Trophoblast cell (in vitro differentiated cells and primary cell): ENCODE results near the gene RNLS.

Experiments
- DNase-seq, 2 donors: peaks; one replicate each; pipeline ENCODE4 v3.0.0-alpha.2; 2016
- H2AFZ ChIP-seq: 2 replicates; pipeline ENCODE4 v1.6.1; 2013; ENCODE audit warnings: low read length, moderate library complexity, mild to moderate bottlenecking; ENCODE audit not compliant: insufficient read depth, poor library complexity
- H2AK5ac ChIP-seq: 2 replicates; pipeline ENCODE4 v1.6.1; 2013; ENCODE audit warnings: mild to moderate bottlenecking, low read length
- H2BK120ac ChIP-seq: 2 replicates; pipeline ENCODE4 v1.6.1; 2013; ENCODE audit warnings: low read length, mild to moderate bottlenecking, moderate library complexity; ENCODE audit not compliant: insufficient read depth, poor library complexity
- H2BK12ac ChIP-seq: 2 replicates; pipeline ENCODE4 v1.6.1; 2013; ENCODE audit warnings: mild to moderate bottlenecking, low read length, moderate library complexity
- H2BK5ac ChIP-seq: 2 replicates; pipeline ENCODE4 v1.6.1; 2013; ENCODE audit warnings: low read length, low read depth, moderate library complexity, mild to moderate bottlenecking; ENCODE audit not compliant: poor library complexity
- H3K14ac ChIP-seq: 2 replicates; pipeline ENCODE4 v1.6.1; 2013; ENCODE audit warnings: mild to moderate bottlenecking, low read length
- H3K18ac ChIP-seq: 2 replicates; pipeline ENCODE4 v1.6.1; 2013; ENCODE audit warnings: mild to moderate bottlenecking, low read length
- H3K23ac ChIP-seq: 2 replicates; pipeline ENCODE4 v1.6.1; 2013; ENCODE audit warnings: low read length
- H3K27ac ChIP-seq: 2 replicates; pipeline ENCODE4 v1.5.1; 2013; ENCODE audit warnings: low read depth, mild to moderate bottlenecking, inconsistent platforms, low read length, moderate library complexity
- H3K27me3 ChIP-seq: 2 replicates; pipeline ENCODE4 v1.6.1; 2013; ENCODE audit warnings: inconsistent platforms, mild to moderate bottlenecking, low read length, moderate library complexity; ENCODE audit not compliant: insufficient read depth
- H3K36me3 ChIP-seq, 2 experiments: 1 replicate in 1 of 2; 2 replicates in 1 of 2; pipeline ENCODE4 v1.6.1; 2013; ENCODE audit warnings: low read length in 2 of 2, mild to moderate bottlenecking in 2 of 2, moderate library complexity in 1 of 2; ENCODE audit not compliant: insufficient read depth in 2 of 2, control insufficient read depth in 1 of 2
- H3K4ac ChIP-seq: 2 replicates; pipeline ENCODE4 v1.6.1; 2013; ENCODE audit warnings: low read depth, mild to moderate bottlenecking, low read length, moderate library complexity
- H3K4me1 ChIP-seq, 2 experiments: 1 replicate in 1 of 2; 2 replicates in 1 of 2; pipeline ENCODE4 v1.6.1; 2013; ENCODE audit warnings: low read length in 2 of 2, mild to moderate bottlenecking in 2 of 2, moderate library complexity in 1 of 2; ENCODE audit not compliant: insufficient read depth in 2 of 2, control insufficient read depth in 1 of 2
- H3K4me2 ChIP-seq: 2 replicates; pipeline ENCODE4 v1.6.1; 2013; ENCODE audit warnings: inconsistent platforms, mild to moderate bottlenecking, low read length, moderate library complexity
- H3K4me3 ChIP-seq: 2 replicates; pipeline ENCODE4 v1.5.1; 2013; ENCODE audit warnings: mild to moderate bottlenecking, low read depth, low read length, inconsistent platforms
- H3K79me1 ChIP-seq: one replicate; pipeline ENCODE4 v1.6.1; 2013; ENCODE audit warnings: low read length
- H3K79me2 ChIP-seq: 2 replicates; pipeline ENCODE4 v1.6.1; 2013; ENCODE audit warnings: low read length, mild to moderate bottlenecking; ENCODE audit not compliant: control insufficient read depth, insufficient read depth, poor library complexity
- H3K9ac ChIP-seq: 2 replicates; pipeline ENCODE4 v1.6.1; 2013; ENCODE audit warnings: mild to moderate bottlenecking, low read length
- H3K9me3 ChIP-seq: 2 replicates; pipeline ENCODE4 v1.6.1; 2013; ENCODE audit warnings: low read depth, mild to moderate bottlenecking, control low read depth, inconsistent platforms, low read length; ENCODE audit not compliant: insufficient read depth
- H4K12ac ChIP-seq: 2 replicates; pipeline ENCODE4 v1.6.1; 2013; ENCODE audit warnings: low read depth, mild to moderate bottlenecking, low read length, moderate library complexity
- H4K8ac ChIP-seq: 2 replicates; pipeline ENCODE4 v1.6.1; 2013; ENCODE audit warnings: low read depth, mild to moderate bottlenecking, low read length, moderate library complexity
- H4K91ac ChIP-seq: one replicate; pipeline ENCODE4 v1.6.1; 2013; ENCODE audit warnings: low read depth, mild to moderate bottlenecking, low read length, moderate library complexity
- WGBS: extraction: QIAGEN DNeasy Blood & Tissue Kit; methylation state at CpG from one replicate; pipeline ENCODE4 v1.1.7; 2013; ENCODE audit warnings: missing lambda C conversion rate; ENCODE audit not compliant: insufficient read length, insufficient coverage; ENCODE audit errors: extremely low coverage; 5-methylcytosine and 5-hydroxymethylcytosine counted together

Gene RNLS

GRCh38 chr10:88388324-88388723 is 194.8 kb downstream of the RNLS start:
- no peak overlapping the region for H3K4ac ChIP-seq
- no peak overlapping the region for H3K18ac ChIP-seq
- no peak overlapping the region for H4K12ac ChIP-seq
- no peak overlapping the region for H2BK12ac ChIP-seq
- no peak overlapping the region for H3K14ac ChIP-seq
- peaks cover 2% of the 10 kb centered on the region for H3K79me1 ChIP-seq
- H3K9ac ChIP-seq = no peak overlapping the region
- H3K27ac ChIP-seq = no peak overlapping the region
- no peak overlapping the region for H2BK120ac ChIP-seq
- H3K36me3 ChIP-seq = no peaks in the 10 kb centered on the region
- H3K79me2 ChIP-seq = no peaks in the 10 kb centered on the region
- no peak overlapping the region for H4K8ac ChIP-seq
- no peaks in the 10 kb centered on the region for H3K9me3 ChIP-seq
- no peak overlapping the region for H2AFZ ChIP-seq
- H3K23ac ChIP-seq = no peak overlapping the region
- no peak overlapping the region for H2BK5ac ChIP-seq
- H3K4me1 ChIP-seq = peaks cover 0 to 6% of the 10 kb centered on the region in 2 experiments
- H4K91ac ChIP-seq = no peak overlapping the region
- H3K27me3 ChIP-seq = no peaks in the 10 kb centered on the region
- H3K4me2 ChIP-seq = no peak overlapping the region
- no peak overlapping the region for H2AK5ac ChIP-seq
- DNase-seq = no peak
- H3K4me3 ChIP-seq = no peak overlapping the region

- no peak overlapping the region for H2BK12ac ChIP-seq
- no peak overlapping the region for H2BK5ac ChIP-seq
Observed at GRCh38 chr10:88386821-88387773, 196.0 kb downstream of the RNLS start.

GRCh38 chr10:88386204-88386788 is 196.8 kb downstream of the RNLS start:
- no peak overlapping the region for H2BK12ac ChIP-seq
- H3K4me1 ChIP-seq = peaks cover 0 to 4% of the 10 kb centered on the region in 2 experiments
- H2AFZ ChIP-seq = no peak overlapping the region
- H3K23ac ChIP-seq = no peak overlapping the region
- H2BK5ac ChIP-seq = no peak overlapping the region
- H4K91ac ChIP-seq = no peak overlapping the region
- no peak overlapping the region for H3K27ac ChIP-seq
- H3K4me3 ChIP-seq = no peak overlapping the region
- WGBS = no CpG with 5 or more reads among the region's 3 CpGs
- H3K18ac ChIP-seq = no peak overlapping the region
- H2BK120ac ChIP-seq = no peak overlapping the region
- H2AK5ac ChIP-seq = no peak overlapping the region
- H3K4me2 ChIP-seq = no peak overlapping the region
- H3K79me1 ChIP-seq = peaks cover 2% of the 10 kb centered on the region
- H3K9me3 ChIP-seq = no peaks in the 10 kb centered on the region
- H3K4ac ChIP-seq = no peak overlapping the region
- H4K12ac ChIP-seq = no peak overlapping the region
- H3K9ac ChIP-seq = no peak overlapping the region
- H3K14ac ChIP-seq = no peak overlapping the region
- DNase-seq = no peak
- H3K36me3 ChIP-seq = no peaks in the 10 kb centered on the region
- no peaks in the 10 kb centered on the region for H3K27me3 ChIP-seq
- H3K79me2 ChIP-seq = no peaks in the 10 kb centered on the region
- H4K8ac ChIP-seq = no peak overlapping the region

More at GRCh38 chr10:88386821-88387773, 196.0 kb downstream of the RNLS start:
- H3K4me1 ChIP-seq = peaks cover 0 to 4% of the 10 kb centered on the region in 2 experiments
- WGBS = no CpG with 5 or more reads among the region's 6 CpGs
- H3K9ac ChIP-seq = no peak overlapping the region
- no peak overlapping the region for H2AFZ ChIP-seq
- H3K4ac ChIP-seq = no peak overlapping the region
- DNase-seq = peak in 1 of 2 donors; percentile 6
- H3K14ac ChIP-seq = no peak overlapping the region
- no peaks in the 10 kb centered on the region for H3K9me3 ChIP-seq
- no peak overlapping the region for H3K18ac ChIP-seq
- no peak overlapping the region for H3K4me3 ChIP-seq
- no peak overlapping the region for H2BK120ac ChIP-seq
- no peak overlapping the region for H3K27ac ChIP-seq
- no peaks in the 10 kb centered on the region for H3K79me2 ChIP-seq
- H3K27me3 ChIP-seq = no peaks in the 10 kb centered on the region
- H3K79me1 ChIP-seq = peaks cover 2% of the 10 kb centered on the region
- H4K91ac ChIP-seq = no peak overlapping the region
- H3K23ac ChIP-seq = no peak overlapping the region
- no peak overlapping the region for H4K12ac ChIP-seq
- no peak overlapping the region for H3K4me2 ChIP-seq
- no peak overlapping the region for H4K8ac ChIP-seq
- H2AK5ac ChIP-seq = no peak overlapping the region
- H3K36me3 ChIP-seq = no peaks in the 10 kb centered on the region

- peak overlapping the region; percentile 55 for H2BK120ac ChIP-seq
- H2AK5ac ChIP-seq = no peak overlapping the region
- H3K36me3 ChIP-seq = no peaks in the 10 kb centered on the region
- no peak overlapping the region for H3K23ac ChIP-seq
- no peaks in the 10 kb centered on the region for H3K79me2 ChIP-seq
- H4K12ac ChIP-seq = no peak overlapping the region
- no peak overlapping the region for H4K8ac ChIP-seq
- no peak overlapping the region for H3K14ac ChIP-seq
- no peak overlapping the region for H3K9ac ChIP-seq
- no peak overlapping the region for H2BK5ac ChIP-seq
- H3K27me3 ChIP-seq = no peaks in the 10 kb centered on the region
- H2AFZ ChIP-seq = no peak overlapping the region
- H3K79me1 ChIP-seq = peaks cover 2% of the 10 kb centered on the region
- H3K4me1 ChIP-seq = peaks cover 0 to 4% of the 10 kb centered on the region in 2 experiments
- no peak overlapping the region for H4K91ac ChIP-seq
- H3K18ac ChIP-seq = no peak overlapping the region
- H3K4ac ChIP-seq = no peak overlapping the region
- no peak overlapping the region for H3K4me3 ChIP-seq
- H3K27ac ChIP-seq = no peak overlapping the region
- no peaks in the 10 kb centered on the region for H3K9me3 ChIP-seq
- no CpG with 5 or more reads among the region's 11 CpGs for WGBS
- DNase-seq = no peak
- H2BK12ac ChIP-seq = no peak overlapping the region
- H3K4me2 ChIP-seq = no peak overlapping the region
Observed at GRCh38 chr10:88385601-88386203, 197.4 kb downstream of the RNLS start.
